WERI-Rb-1 (cell line): ENCODE data around the gene SUN5.
A peak's percentile ranks its signal among the peaks of the same experiment; 100 is the strongest.

Experiments used
- DNase-seq: peaks from one replicate; pipeline ENCODE4 v3.0.0-alpha.2; 2020
- H3K27ac ChIP-seq: fragments of 250-450 bp; sonication (Bioruptor Pico); 2 replicates; pipeline ENCODE4 v1.5.1; 2020; ENCODE audit warnings: mild to moderate bottlenecking, moderate library complexity
- H3K27me3 ChIP-seq: fragments of 250-450 bp; sonication (Bioruptor Pico); 2 replicates; pipeline ENCODE4 v1.5.1; 2021; ENCODE audit warnings: mild to moderate bottlenecking, low read depth, moderate library complexity; ENCODE audit not compliant: insufficient read depth, severe bottlenecking
- H3K36me3 ChIP-seq: fragments of 250-450 bp; sonication (Bioruptor Pico); 2 replicates; pipeline ENCODE4 v1.5.1; 2020; ENCODE audit warnings: mild to moderate bottlenecking, moderate library complexity
- H3K4me3 ChIP-seq: 2 replicates; pipeline ENCODE4 v1.5.1; 2011; ENCODE audit warnings: low read depth, mild to moderate bottlenecking, control low read depth, low read length
- H3K9me3 ChIP-seq: fragments of 250-450 bp; sonication (Bioruptor Pico); 2 replicates; pipeline ENCODE4 v1.5.1; 2021; ENCODE audit warnings: mild to moderate bottlenecking, moderate library complexity; ENCODE audit not compliant: severe bottlenecking
- CTCF ChIP-seq: IDR thresholded peaks from 2 replicates; pipeline ENCODE4 v1.5.1; 2011; ENCODE audit warnings: low read depth, mild to moderate bottlenecking, control low read depth, inconsistent platforms, low read length

SUN5 gene

DNA sequence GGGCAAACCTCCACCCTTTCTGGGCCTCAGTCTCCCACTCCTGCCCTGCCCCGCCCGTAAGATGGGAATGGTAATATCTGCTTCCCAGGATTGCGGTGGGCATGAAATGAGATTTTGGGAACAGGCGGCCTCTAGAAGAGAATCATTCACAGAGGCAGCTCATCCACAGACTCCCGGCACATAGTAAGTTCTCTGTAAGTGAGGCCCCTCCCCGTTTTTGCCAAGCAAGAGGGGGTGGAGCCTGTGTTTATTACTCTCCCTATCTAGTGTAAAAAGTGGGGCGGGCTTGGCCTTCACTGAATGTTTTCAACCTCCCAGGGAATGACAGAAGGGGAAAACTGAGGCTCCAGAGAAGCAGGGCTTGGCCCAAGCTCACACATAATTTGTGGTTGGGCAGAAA lies 20.0 kb downstream of the SUN5 start:
- no peak for DNase-seq
- no peaks in the 10 kb centered on the region for H3K36me3 ChIP-seq
- H3K9me3 ChIP-seq = peaks cover 10% of the 10 kb centered on the region
- no peak overlapping the region for H3K4me3 ChIP-seq
- H3K27ac ChIP-seq = no peak overlapping the region
- H3K27me3 ChIP-seq = no peaks in the 10 kb centered on the region
- no peak for TF ChIP-seq CTCF

GRCh38 chr20:32983459-32984112 lies 20.6 kb downstream of the SUN5 start:
- Histone ChIP-seq H3K4me3 (no peak overlapping the region), H3K27ac (no peak overlapping the region), H3K36me3 (no peaks in the 10 kb centered on the region), H3K27me3 (no peaks in the 10 kb centered on the region), H3K9me3 (peaks cover 10% of the 10 kb centered on the region)
- no peak for DNase-seq
- no peak for TF ChIP-seq CTCF

DNA sequence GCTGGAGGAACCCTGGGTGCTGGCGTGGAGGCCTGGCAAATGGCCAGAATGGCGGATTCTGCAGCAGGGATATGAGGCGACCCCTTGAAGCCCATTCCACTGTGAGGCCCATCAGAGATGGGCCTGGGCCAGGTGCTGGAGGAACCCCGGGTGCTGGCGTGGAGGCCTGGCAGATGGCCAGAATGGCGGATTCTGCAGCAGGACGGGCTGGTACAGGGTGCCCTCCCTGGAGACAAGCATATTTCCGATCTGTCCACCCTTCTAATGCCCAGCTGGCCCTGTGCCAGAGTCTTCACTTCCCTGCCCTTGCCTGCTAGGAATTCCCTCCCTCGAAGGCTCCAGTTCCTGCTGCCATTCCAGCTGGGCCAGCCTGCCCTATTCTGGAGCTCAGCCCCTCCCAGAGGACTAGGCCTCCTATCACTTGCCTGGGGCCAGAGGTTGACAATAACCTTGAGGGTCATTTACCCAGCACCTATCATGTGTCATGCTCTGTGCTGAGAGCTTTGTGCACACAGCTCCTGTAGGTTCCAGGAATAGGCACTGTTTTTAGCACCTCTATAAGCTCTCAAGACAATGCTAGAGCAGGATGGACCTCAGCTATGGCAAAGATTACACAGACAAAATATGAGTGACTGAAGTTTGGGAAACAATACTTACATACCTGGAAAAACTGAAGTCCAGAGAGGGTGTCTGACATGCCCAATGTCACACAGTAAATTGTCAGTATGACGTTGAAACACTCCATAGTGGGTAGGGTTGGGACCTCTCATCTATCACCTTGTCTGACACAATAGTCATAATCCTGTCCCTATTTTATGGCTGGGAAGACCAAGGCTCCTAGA lies 21.4 kb downstream of the SUN5 start:
- DNase-seq = peak; percentile 30
- TF ChIP-seq CTCF = no peak
- no peaks in the 10 kb centered on the region for H3K27me3 ChIP-seq

GRCh38 chr20:32980990-32981389 lies 23.2 kb downstream of the SUN5 start:
- DNase-seq = no peak
- TF ChIP-seq CTCF = no peak
- H3K36me3 ChIP-seq = no peaks in the 10 kb centered on the region
- peak overlapping the region; percentile 100 for H3K27ac ChIP-seq
- H3K9me3 ChIP-seq = peaks cover 22% of the 10 kb centered on the region
- H3K4me3 ChIP-seq = no peak overlapping the region
- no peaks in the 10 kb centered on the region for H3K27me3 ChIP-seq

More for the DNA sequence above, 21.4 kb downstream of the SUN5 start:
- H3K36me3 ChIP-seq = no peaks in the 10 kb centered on the region
- H3K4me3 ChIP-seq = no peak overlapping the region
- peak overlapping the region; percentile 41; the same call in 1 of the 2 replicates for H3K27ac ChIP-seq
- H3K9me3 ChIP-seq = peaks cover 10% of the 10 kb centered on the region

- Histone ChIP-seq H3K36me3 (no peaks in the 10 kb centered on the region), H3K9me3 (peaks cover 22% of the 10 kb centered on the region), H3K4me3 (peak overlapping the region; percentile 32), H3K27ac (peak overlapping the region; percentile 100), H3K27me3 (no peaks in the 10 kb centered on the region)
- TF ChIP-seq CTCF = no peak
- DNase-seq = peak; percentile 95
Observed at GRCh38 chr20:32980131-32980941, 23.9 kb downstream of the SUN5 start.
